Fibroblast of pulmonary artery (primary cell): ENCODE measurements around the gene SDF4.

Experiments
- DNase-seq: peaks from one replicate; pipeline ENCODE4 v3.0.0-alpha.2; 2010; ENCODE audit warnings: low read depth
- H3K4me3 ChIP-seq: replicated peaks from 2 replicates; pipeline ENCODE4 v1.5.1; 2011; ENCODE audit warnings: low read depth, mild to moderate bottlenecking, control low read depth, low read length, moderate library complexity
- CTCF ChIP-seq: IDR thresholded peaks from 2 replicates; pipeline ENCODE4 v1.5.1; 2011; ENCODE audit warnings: mild to moderate bottlenecking, control low read depth, low read length, inconsistent platforms; ENCODE audit errors: missing control alignments

The SDF4 gene

GRCh38 chr1:1212780-1213344 lies 18.9 kb downstream of the SDF4 start:
- no peak overlapping the region for H3K4me3 ChIP-seq
- DNase-seq, result no peak
- TF ChIP-seq CTCF, result no peak

- TF ChIP-seq CTCF, result no peak
- no peak overlapping the region for H3K4me3 ChIP-seq
- DNase-seq, result no peak
These were observed 20.0 kb downstream of the SDF4 start for GRCh38 chr1:1211541-1212441.

GRCh38 chr1:1210726-1211540 lies 20.9 kb downstream of the SDF4 start:
- DNase-seq, result no peak
- TF ChIP-seq CTCF, result no peak
- H3K4me3 ChIP-seq, result no peak overlapping the region

- H3K4me3 ChIP-seq, result no peak overlapping the region
- TF ChIP-seq CTCF, result no peak
- DNase-seq, result no peak
These were observed 22.9 kb downstream of the SDF4 start for GRCh38 chr1:1208713-1209433.

- H3K4me3 ChIP-seq, result no peak overlapping the region
- DNase-seq, result no peak
- no peak for TF ChIP-seq CTCF
These were observed 24.3 kb downstream of the SDF4 start for GRCh38 chr1:1207571-1207892.

- no peak for DNase-seq
- no peak for TF ChIP-seq CTCF
- no peak overlapping the region for H3K4me3 ChIP-seq
These were observed 24.8 kb downstream of the SDF4 start for GRCh38 chr1:1206966-1207531.
